H9 (cell line): ENCODE results near the gene FDX1. TPM values are rescaled to one million over a fixed set of nuclear protein-coding genes. Genes with fewer than 3 reads are reported as not detected.

ENCODE experiments used
- DNase-seq: peaks from one replicate; pipeline ENCODE4 v3.0.0-alpha.2; 2017
- H2AFZ ChIP-seq: one replicate; pipeline ENCODE4 v1.6.1; 2013; ENCODE audit warnings: mild to moderate bottlenecking, low read length, control low read depth, moderate library complexity
- H2AK5ac ChIP-seq: 2 replicates; pipeline ENCODE4 v1.6.1; 2013; ENCODE audit warnings: low read length, control low read depth, mixed read lengths; ENCODE audit not compliant: insufficient read length
- H2BK120ac ChIP-seq: one replicate; pipeline ENCODE4 v1.6.1; 2013; ENCODE audit warnings: low read depth, mild to moderate bottlenecking, low read length, control low read depth, inconsistent platforms; ENCODE audit not compliant: poor library complexity, severe bottlenecking
- H2BK12ac ChIP-seq: 2 replicates; pipeline ENCODE4 v1.6.1; 2013; ENCODE audit warnings: low read length, control low read depth, mixed read lengths, low read depth; ENCODE audit not compliant: insufficient read length
- H2BK15ac ChIP-seq: 2 replicates; pipeline ENCODE4 v1.6.1; 2013; ENCODE audit warnings: low read depth, low read length, control low read depth
- H2BK20ac ChIP-seq: one replicate; pipeline ENCODE4 v1.6.1; 2013; ENCODE audit warnings: low read depth, mild to moderate bottlenecking, low read length, control low read depth, inconsistent platforms; ENCODE audit not compliant: poor library complexity, severe bottlenecking
- H2BK5ac ChIP-seq: 2 replicates; pipeline ENCODE4 v1.6.1; 2013; ENCODE audit warnings: low read length, control low read depth, mixed read lengths; ENCODE audit not compliant: insufficient read length
- H3K14ac ChIP-seq: 2 replicates; pipeline ENCODE4 v1.6.1; 2013; ENCODE audit warnings: low read length, control low read depth; ENCODE audit not compliant: insufficient read depth
- H3K18ac ChIP-seq: 2 replicates; pipeline ENCODE4 v1.6.1; 2013; ENCODE audit warnings: low read depth, mild to moderate bottlenecking, mixed read lengths, low read length, control low read depth; ENCODE audit not compliant: insufficient read length
- H3K23ac ChIP-seq: 2 replicates; pipeline ENCODE4 v1.6.1; 2013; ENCODE audit warnings: low read length, control low read depth, mixed read lengths, low read depth; ENCODE audit not compliant: insufficient read length
- H3K23me2 ChIP-seq: 2 replicates; pipeline ENCODE4 v1.6.1; 2013; ENCODE audit warnings: low read depth, mild to moderate bottlenecking, mixed read lengths, low read length, control low read depth; ENCODE audit not compliant: insufficient read length, poor library complexity, severe bottlenecking
- H3K27ac ChIP-seq: 2 replicates; pipeline ENCODE4 v1.5.1; 2013; ENCODE audit warnings: low read length, control low read depth, mixed read lengths, low read depth; ENCODE audit not compliant: insufficient read length
- H3K27me3 ChIP-seq: 2 replicates; pipeline ENCODE4 v1.6.1; 2013; ENCODE audit warnings: low read length, control low read depth, inconsistent platforms; ENCODE audit not compliant: insufficient read depth
- H3K4ac ChIP-seq: 2 replicates; pipeline ENCODE4 v1.6.1; 2013; ENCODE audit warnings: low read depth, mild to moderate bottlenecking, control low read depth, inconsistent platforms, low read length, moderate library complexity
- H3K4me1 ChIP-seq: 2 replicates; pipeline ENCODE4 v1.6.1; 2013; ENCODE audit warnings: low read length, control low read depth, inconsistent platforms; ENCODE audit not compliant: insufficient read depth
- H3K4me2 ChIP-seq: 2 replicates; pipeline ENCODE4 v1.6.1; 2013; ENCODE audit warnings: low read length, control low read depth, mixed read lengths; ENCODE audit not compliant: insufficient read length, insufficient read depth
- H3K56ac ChIP-seq: 2 replicates; pipeline ENCODE4 v1.6.1; 2013; ENCODE audit warnings: low read depth, mild to moderate bottlenecking, mixed read lengths, low read length, control low read depth; ENCODE audit not compliant: insufficient read length
- H3K79me1 ChIP-seq: 2 replicates; pipeline ENCODE4 v1.6.1; 2013; ENCODE audit warnings: low read depth, mild to moderate bottlenecking, moderate library complexity, low read length, control low read depth, inconsistent platforms; ENCODE audit not compliant: insufficient read depth, poor library complexity, severe bottlenecking
- H3K79me2 ChIP-seq: 2 replicates; pipeline ENCODE4 v1.6.1; 2013; ENCODE audit warnings: low read length, control low read depth, inconsistent platforms; ENCODE audit not compliant: insufficient read depth
- H3K9ac ChIP-seq: 2 replicates; pipeline ENCODE4 v1.6.1; 2013; ENCODE audit warnings: low read length, control low read depth, mixed read lengths; ENCODE audit not compliant: insufficient read length; ENCODE audit errors: extremely low read depth
- H3K9me3 ChIP-seq: one replicate; pipeline ENCODE4 v1.6.1; 2013; ENCODE audit warnings: low read depth, low read length, inconsistent platforms; ENCODE audit not compliant: control insufficient read depth
- H3T11ph ChIP-seq: one replicate; pipeline ENCODE4 v1.6.1; 2013; ENCODE audit warnings: mild to moderate bottlenecking, low read length, control low read depth, inconsistent platforms
- H4K20me1 ChIP-seq: one replicate; pipeline ENCODE4 v1.6.1; 2013; ENCODE audit not compliant: control insufficient read depth, insufficient read length, insufficient read depth
- H4K5ac ChIP-seq: 2 replicates; pipeline ENCODE4 v1.6.1; 2013; ENCODE audit warnings: low read depth, mild to moderate bottlenecking, mixed read lengths, low read length, control low read depth; ENCODE audit not compliant: insufficient read length
- H4K8ac ChIP-seq: replicated peaks from 2 replicates; pipeline ENCODE4 v1.6.1; 2013; ENCODE audit warnings: low read length, control low read depth, mixed read lengths, low read depth; ENCODE audit not compliant: insufficient read length
- H4K91ac ChIP-seq: 2 replicates; pipeline ENCODE4 v1.6.1; 2013; ENCODE audit warnings: low read depth, mild to moderate bottlenecking, moderate library complexity, mixed read lengths, low read length, control low read depth; ENCODE audit not compliant: insufficient read length
- H3K27ac Mint-ChIP-seq, 3 experiments: 2 replicates in 2 of 3; 3 replicates in 1 of 3; pipeline ENCODE4 v1.8.0; 2020 to 2021; ENCODE audit warnings: mixed read lengths in 3 of 3, mild to moderate bottlenecking in 1 of 3, moderate library complexity in 1 of 3
- H3K27me3 Mint-ChIP-seq: 2 replicates; pipeline ENCODE4 v1.8.0; 2021; ENCODE audit warnings: low read depth, mild to moderate bottlenecking, moderate library complexity, mixed read lengths
- H3K36me3 Mint-ChIP-seq, 3 experiments: 2 replicates in 2 of 3; 3 replicates in 1 of 3; pipeline ENCODE4 v1.8.0; 2020 to 2021; ENCODE audit warnings: low read depth in 3 of 3, mixed read lengths in 3 of 3; ENCODE audit not compliant: insufficient read depth in 1 of 3
- H3K4me1 Mint-ChIP-seq, 2 experiments: 2 replicates each; pipeline ENCODE4 v1.8.0; 2020; ENCODE audit warnings: mixed read lengths in 2 of 2
- H3K4me3 Mint-ChIP-seq, 2 experiments: 2 replicates in 1 of 2; 3 replicates in 1 of 2; pipeline ENCODE4 v1.8.0; 2020 to 2021; ENCODE audit warnings: mild to moderate bottlenecking in 2 of 2, mixed read lengths in 2 of 2, moderate library complexity in 1 of 2
- H3K9me3 Mint-ChIP-seq, 2 experiments: 2 replicates in 1 of 2; 3 replicates in 1 of 2; pipeline ENCODE4 v1.8.0; 2020; ENCODE audit warnings: mild to moderate bottlenecking in 2 of 2, mixed read lengths in 2 of 2, moderate library complexity in 1 of 2
- CTCF ChIP-seq: fragments of 200-600 bp; sonication (generic); conservative IDR thresholded peaks from 3 replicates; pipeline ENCODE4 v1.8.0; 2021; ENCODE audit warnings: antibody characterized with exemption, mild to moderate bottlenecking
- WGBS: extraction: QIAGEN DNeasy Blood & Tissue Kit; methylation state at CpG from one replicate; pipeline ENCODE4 v1.1.7; 2013; ENCODE audit warnings: missing lambda C conversion rate, low lambda C conversion rate, mixed read lengths; ENCODE audit not compliant: insufficient read length; ENCODE audit errors: extremely low coverage; 5-methylcytosine and 5-hydroxymethylcytosine counted together
- total RNA-seq: library from RNA; stranded (reverse); gene quantifications from 2 replicates; pipeline ENCODE4 v1.2.1, GENCODE V29; 2021

Gene FDX1
- total RNA-seq, 1 experiment from 2014 or later = 10.1 TPM

- Histone ChIP-seq H2BK5ac (no peak overlapping the region), H3K9ac (no peak overlapping the region), H4K20me1 (no peaks in the 10 kb centered on the region), H4K91ac (no peak overlapping the region), H3K4ac (no peak overlapping the region), H3K18ac (no peak overlapping the region), H3K23me2 (no peaks in the 10 kb centered on the region), H2BK12ac (no peak overlapping the region), H2AK5ac (no peak overlapping the region), H3K23ac (no peak overlapping the region), H3K4me1 (no peaks in the 10 kb centered on the region), H3K79me1 (no peaks in the 10 kb centered on the region), H2BK120ac (no peak overlapping the region), H4K8ac (no peak overlapping the region), H3K14ac (no peak overlapping the region; the same call in 1 of the 2 replicates), H2BK20ac (no peak overlapping the region), H3K27ac (no peak overlapping the region), H3K27me3 (no peaks in the 10 kb centered on the region; the same call in 1 of the 2 replicates), H3K9me3 (no peaks in the 10 kb centered on the region), H3T11ph (no peak overlapping the region), H2AFZ (no peak overlapping the region), H3K56ac (no peak overlapping the region), H3K79me2 (no peaks in the 10 kb centered on the region), H2BK15ac (no peak overlapping the region), H3K4me2 (no peak overlapping the region), H4K5ac (no peak overlapping the region)
- Mint-ChIP-seq H3K36me3 (no peaks in the 10 kb centered on the region), H3K4me3 (no peak overlapping the region), H3K4me1 (no peaks in the 10 kb centered on the region; a peak in 1 of 4 replicates), H3K9me3 (no peaks in the 10 kb centered on the region), H3K27me3 (no peaks in the 10 kb centered on the region), H3K27ac (no peak overlapping the region)
- no peak for TF ChIP-seq CTCF
- no CpG with 5 or more reads among the region's 5 CpGs for whole genome bisulfite sequencing
- no peak for DNase-seq
Observed at GRCh38 chr11:110507328-110507727, 77.6 kb downstream of the FDX1 start.
